Measurements from ENCODE around the gene SMURF1.

- TF ChIP-seq POLR2A (IDR thresholded peaks at IDR 0.05), result no peak
- TF ChIP-seq CTCF (IDR thresholded peaks at IDR 0.05 in 8 of 11, conservative IDR thresholded peaks at IDR 0.05 in 3 of 11), result no peak
Measured at GRCh38 chr7:99030951-99031350, 113.0 kb downstream of the SMURF1 start.
